ENCODE measurements around the gene IGHMBP2.

DNA sequence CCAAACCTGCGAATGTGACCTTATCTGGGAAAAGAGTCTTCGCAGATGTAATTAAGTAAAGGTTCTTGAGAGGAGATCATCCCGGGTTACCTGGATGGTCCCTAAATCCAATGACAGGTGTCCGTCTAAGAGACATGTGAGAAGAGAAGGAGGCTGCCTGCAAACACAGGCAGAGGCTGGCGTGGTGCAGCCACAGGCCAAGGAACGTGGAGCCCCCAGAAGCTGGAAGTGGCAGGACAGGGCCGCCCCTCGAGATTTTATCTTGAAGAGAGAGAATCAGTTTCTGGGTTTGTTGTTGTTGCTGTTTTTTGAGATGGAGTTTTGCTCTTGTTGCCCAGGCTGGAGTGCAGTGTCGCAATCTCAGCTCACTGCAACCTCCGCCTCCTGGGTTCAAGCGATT lies 43.5 kb downstream of the IGHMBP2 start:
- TF ChIP-seq, protein P1, sequence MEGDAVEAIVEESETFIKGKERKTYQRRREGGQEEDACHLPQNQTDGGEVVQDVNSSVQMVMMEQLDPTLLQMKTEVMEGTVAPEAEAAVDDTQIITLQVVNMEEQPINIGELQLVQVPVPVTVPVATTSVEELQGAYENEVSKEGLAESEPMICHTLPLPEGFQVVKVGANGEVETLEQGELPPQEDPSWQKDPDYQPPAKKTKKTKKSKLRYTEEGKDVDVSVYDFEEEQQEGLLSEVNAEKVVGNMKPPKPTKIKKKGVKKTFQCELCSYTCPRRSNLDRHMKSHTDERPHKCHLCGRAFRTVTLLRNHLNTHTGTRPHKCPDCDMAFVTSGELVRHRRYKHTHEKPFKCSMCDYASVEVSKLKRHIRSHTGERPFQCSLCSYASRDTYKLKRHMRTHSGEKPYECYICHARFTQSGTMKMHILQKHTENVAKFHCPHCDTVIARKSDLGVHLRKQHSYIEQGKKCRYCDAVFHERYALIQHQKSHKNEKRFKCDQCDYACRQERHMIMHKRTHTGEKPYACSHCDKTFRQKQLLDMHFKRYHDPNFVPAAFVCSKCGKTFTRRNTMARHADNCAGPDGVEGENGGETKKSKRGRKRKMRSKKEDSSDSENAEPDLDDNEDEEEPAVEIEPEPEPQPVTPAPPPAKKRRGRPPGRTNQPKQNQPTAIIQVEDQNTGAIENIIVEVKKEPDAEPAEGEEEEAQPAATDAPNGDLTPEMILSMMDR (IDR thresholded peaks at IDR 0.05) = no peak
- no peak for TF ChIP-seq POLR2A (IDR thresholded peaks at IDR 0.05)
